Stromal cell of bone marrow (primary cell): Measurements from ENCODE around the gene INPP4B.

Experiments
- DNase-seq: peaks from one replicate; pipeline ENCODE4 v3.0.0-alpha.2; 2012; ENCODE audit warnings: low read depth

The INPP4B gene

GRCh38 chr4:142339053-142339452 is 507.0 kb downstream of the INPP4B start:
- DNase-seq, result no peak

- DNase-seq, result no peak
Measured at GRCh38 chr4:142336251-142336934, 509.7 kb downstream of the INPP4B start.

GRCh38 chr4:142334931-142335330 is 511.2 kb downstream of the INPP4B start:
- DNase-seq, result no peak

GRCh38 chr4:142331646-142332045 is 514.5 kb downstream of the INPP4B start:
- peak; percentile 53 for DNase-seq

GRCh38 chr4:142331132-142331531 is 515.0 kb downstream of the INPP4B start:
- peak; percentile 24 for DNase-seq

- no peak for DNase-seq
Measured at GRCh38 chr4:142330311-142330710, 515.8 kb downstream of the INPP4B start.

- DNase-seq, result no peak
Measured at GRCh38 chr4:142329313-142329712, 516.8 kb downstream of the INPP4B start.

GRCh38 chr4:142326181-142326580 is 519.9 kb downstream of the INPP4B start:
- DNase-seq, result no peak

- DNase-seq, result no peak
Measured at GRCh38 chr4:142324572-142324971, 521.5 kb downstream of the INPP4B start.

- no peak for DNase-seq
Measured at GRCh38 chr4:142322996-142323395, 523.1 kb downstream of the INPP4B start.

- no peak for DNase-seq
Measured at GRCh38 chr4:142318280-142318679, 527.8 kb downstream of the INPP4B start.

- DNase-seq, result no peak
Measured at GRCh38 chr4:142316913-142317312, 529.2 kb downstream of the INPP4B start.

- no peak for DNase-seq
Measured at GRCh38 chr4:142316025-142316424, 530.1 kb downstream of the INPP4B start.

- no peak for DNase-seq
Measured at GRCh38 chr4:142314686-142315085, 531.4 kb downstream of the INPP4B start.

- no peak for DNase-seq
Measured at GRCh38 chr4:142314247-142314646, 531.9 kb downstream of the INPP4B start.

GRCh38 chr4:142312391-142312790 is 533.7 kb downstream of the INPP4B start:
- no peak for DNase-seq

- DNase-seq, result no peak
Measured at GRCh38 chr4:142311916-142312315, 534.2 kb downstream of the INPP4B start.

- no peak for DNase-seq
Measured at GRCh38 chr4:142309772-142310171, 536.3 kb downstream of the INPP4B start.

GRCh38 chr4:142307857-142308256 is 538.2 kb downstream of the INPP4B start:
- no peak for DNase-seq

- DNase-seq, result no peak
Measured at GRCh38 chr4:142297313-142297712, 548.8 kb downstream of the INPP4B start.

- no peak for DNase-seq
Measured at GRCh38 chr4:142293536-142293935, 552.6 kb downstream of the INPP4B start.

- no peak for DNase-seq
Measured at GRCh38 chr4:142292231-142292630, 553.9 kb downstream of the INPP4B start.

GRCh38 chr4:142291299-142292050 is 554.6 kb downstream of the INPP4B start:
- no peak for DNase-seq

GRCh38 chr4:142287371-142287770 is 558.7 kb downstream of the INPP4B start:
- no peak for DNase-seq
